ENCODE results near the gene NOP9.

DNA sequence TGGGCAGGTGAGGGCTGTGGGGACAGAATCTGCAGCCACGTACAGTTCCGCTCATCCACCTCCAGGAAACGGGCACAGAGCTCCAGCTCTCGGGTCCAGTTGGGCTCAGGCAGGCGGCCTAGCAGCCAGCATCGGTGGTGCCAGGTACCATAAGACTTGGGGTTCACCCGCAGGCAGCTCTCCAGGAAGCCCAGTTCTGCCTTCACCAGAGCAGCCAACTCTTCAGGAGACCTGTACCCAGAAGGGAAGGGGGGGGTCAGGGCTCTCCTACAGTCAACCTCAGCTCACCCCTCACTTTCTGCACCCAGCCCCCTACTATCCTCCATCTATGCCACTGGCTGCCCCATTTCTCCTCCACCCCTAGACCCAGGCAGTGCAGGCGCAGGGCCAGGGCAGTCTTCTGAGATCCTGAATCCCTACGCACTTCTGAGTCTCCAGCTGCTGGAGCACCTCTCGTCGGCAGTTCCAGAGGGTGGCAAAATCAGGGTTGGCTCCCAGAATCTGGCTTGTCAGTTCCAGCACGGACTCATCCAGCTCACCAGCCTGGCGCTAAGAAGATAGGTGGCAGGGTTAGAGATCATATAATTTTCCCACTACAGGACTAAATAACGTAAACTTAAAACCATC, 29.6 kb upstream of the NOP9 start:
- TF ChIP-seq, protein P1, sequence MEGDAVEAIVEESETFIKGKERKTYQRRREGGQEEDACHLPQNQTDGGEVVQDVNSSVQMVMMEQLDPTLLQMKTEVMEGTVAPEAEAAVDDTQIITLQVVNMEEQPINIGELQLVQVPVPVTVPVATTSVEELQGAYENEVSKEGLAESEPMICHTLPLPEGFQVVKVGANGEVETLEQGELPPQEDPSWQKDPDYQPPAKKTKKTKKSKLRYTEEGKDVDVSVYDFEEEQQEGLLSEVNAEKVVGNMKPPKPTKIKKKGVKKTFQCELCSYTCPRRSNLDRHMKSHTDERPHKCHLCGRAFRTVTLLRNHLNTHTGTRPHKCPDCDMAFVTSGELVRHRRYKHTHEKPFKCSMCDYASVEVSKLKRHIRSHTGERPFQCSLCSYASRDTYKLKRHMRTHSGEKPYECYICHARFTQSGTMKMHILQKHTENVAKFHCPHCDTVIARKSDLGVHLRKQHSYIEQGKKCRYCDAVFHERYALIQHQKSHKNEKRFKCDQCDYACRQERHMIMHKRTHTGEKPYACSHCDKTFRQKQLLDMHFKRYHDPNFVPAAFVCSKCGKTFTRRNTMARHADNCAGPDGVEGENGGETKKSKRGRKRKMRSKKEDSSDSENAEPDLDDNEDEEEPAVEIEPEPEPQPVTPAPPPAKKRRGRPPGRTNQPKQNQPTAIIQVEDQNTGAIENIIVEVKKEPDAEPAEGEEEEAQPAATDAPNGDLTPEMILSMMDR (IDR thresholded peaks at IDR 0.05; ENCODE audit: low read length) = no peak
- TF ChIP-seq EZH2 (IDR thresholded peaks at IDR 0.05; ENCODE audit: borderline replicate concordance, low read length) = no peak
